Stomach (tissue), 4 donors: ENCODE data around the gene ROGDI.

Source experiments
- CTCF ChIP-seq, 7 experiments: fragments of 450-650 bp in 4 of 7; fragments of 200-600 bp in 3 of 7; sonication (generic) in 3 of 7; IDR thresholded peaks; one replicate each; pipeline ENCODE4 v1.5.1; 2016 to 2019; ENCODE audit warnings: antibody characterized with exemption in 7 of 7, control low read depth in 2 of 7, mild to moderate bottlenecking in 1 of 7
- POLR2A ChIP-seq, 4 donors: fragments of 450-650 bp; IDR thresholded peaks; one replicate each; pipeline ENCODE4 v1.6.1; 2016; ENCODE audit warnings: antibody characterized with exemption in 4 of 4, control low read depth in 2 of 4, mild to moderate bottlenecking in 1 of 4, moderate library complexity in 1 of 4
- POLR2AphosphoS5 ChIP-seq, 3 donors: sonication (generic); formaldehyde crosslinking; IDR thresholded peaks; one replicate each; pipeline ENCODE4 v1.6.1; 2016; ENCODE audit warnings: antibody characterized with exemption in 3 of 3

GRCh38 chr16:4840984-4841383, 38.6 kb upstream of the ROGDI start:
- TF ChIP-seq CTCF (IDR thresholded peaks at IDR 0.05) (no peak), POLR2AphosphoS5 (IDR thresholded peaks at IDR 0.05) (no peak), POLR2A (IDR thresholded peaks at IDR 0.05) (no peak)
